Measurements from ENCODE around the gene MAMDC4. TPM values are rescaled to one million over a fixed set of nuclear protein-coding genes. Genes with fewer than 3 reads are reported as not detected.

MAMDC4 gene
- total and polyA plus RNA-seq, 2 of the 13 experiments (the other 11 are each of a cell fraction or from before 2014, with no cell fraction given): 6.0 to 6.8 TPM

DNA sequence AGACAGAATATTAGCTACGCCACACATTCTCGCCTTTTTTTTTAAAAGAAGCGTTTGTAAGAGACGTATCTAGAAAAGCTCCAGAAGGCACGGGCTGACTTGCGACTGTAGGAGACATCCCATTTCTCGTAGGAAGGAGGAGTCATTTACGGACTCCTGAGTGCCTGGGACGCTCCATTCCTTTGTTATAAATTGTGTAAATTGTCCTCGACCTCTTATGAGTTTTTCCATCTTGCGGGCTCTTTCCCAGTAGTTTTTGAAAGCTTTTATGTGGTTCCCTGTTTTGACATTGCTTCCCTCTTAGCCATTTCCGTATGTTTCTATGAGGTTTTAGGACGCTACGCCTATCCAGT, 43.4 kb upstream of the MAMDC4 start:
- peaks cover 66% of the 10 kb centered on the region for H3K4me1 ChIP-seq (ENCODE audit: insufficient read depth, low read length)
- peak overlapping the region; percentile 86 for H3K9ac ChIP-seq (ENCODE audit: insufficient read depth, low read depth, low read length)
- CTCF ChIA-PET (ENCODE audit: low intra/inter-chr PET ratio, low total read pairs): no interaction called here
- H3K4me3 ChIP-seq (replicated peaks in 1 of 3; ENCODE audit: insufficient read depth in 1 of 3, low read depth in 2 of 3, low read length in 3 of 3): peak overlapping the region; percentile 88 to 96 (median 92)
- POLR2A ChIA-PET: interaction anchor here (0.6 to 5.0 kb wide), 7 partner anchors 9 to 127 kb away, joined by 3 to 35 read pairs (median 9); partner anchors contain the start of gene TMEM141
- no peak overlapping the region for H2AFZ ChIP-seq (ENCODE audit: low read length)
- peaks cover 2 to 17% of the 10 kb centered on the region in 2 experiments; a peak in 4 of 5 replicates for H3K36me3 ChIP-seq (replicated peaks in 1 of 2; ENCODE audit: control insufficient read depth in 1 of 2, insufficient read depth in 2 of 2, low read length in 2 of 2)
- peak overlapping the region; percentile 71 for H3K27ac ChIP-seq (ENCODE audit: extremely low read length, insufficient read depth, low read length)
- no peak for FAIRE-seq
- H3K4me2 ChIP-seq (ENCODE audit: low read depth, low read length): peak overlapping the region; percentile 88
- no peaks in the 10 kb centered on the region; the same call in 1 of the 2 replicates for H4K20me1 ChIP-seq (ENCODE audit: insufficient read depth, low read length)
- no TSS peak for BruUV-seq (replicated peaks)
- H3K79me2 ChIP-seq (ENCODE audit: insufficient read depth, low read length): peaks cover 69% of the 10 kb centered on the region
- H3K9me3 ChIP-seq (ENCODE audit: low read length): no peaks in the 10 kb centered on the region
- no peaks in the 10 kb centered on the region for H3K27me3 ChIP-seq (ENCODE audit: control insufficient read depth in 1 of 2, insufficient read depth in 2 of 2, low read length in 2 of 2)
- no peak for DNase-seq (ENCODE audit: low spot score)
- no peak for TF ChIP-seq TOE1 (CRISPR knock-in tag; IDR thresholded peaks at IDR 0.05)
- TF ChIP-seq ATM (IDR thresholded peaks at IDR 0.05; ENCODE audit: borderline replicate concordance): no peak
- TF ChIP-seq, protein P1, sequence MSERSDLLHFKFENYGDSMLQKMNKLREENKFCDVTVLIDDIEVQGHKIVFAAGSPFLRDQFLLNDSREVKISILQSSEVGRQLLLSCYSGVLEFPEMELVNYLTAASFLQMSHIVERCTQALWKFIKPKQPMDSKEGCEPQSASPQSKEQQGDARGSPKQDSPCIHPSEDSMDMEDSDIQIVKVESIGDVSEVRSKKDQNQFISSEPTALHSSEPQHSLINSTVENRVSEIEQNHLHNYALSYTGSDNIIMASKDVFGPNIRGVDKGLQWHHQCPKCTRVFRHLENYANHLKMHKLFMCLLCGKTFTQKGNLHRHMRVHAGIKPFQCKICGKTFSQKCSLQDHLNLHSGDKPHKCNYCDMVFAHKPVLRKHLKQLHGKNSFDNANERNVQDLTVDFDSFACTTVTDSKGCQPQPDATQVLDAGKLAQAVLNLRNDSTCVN (CRISPR knock-in tag; IDR thresholded peaks at IDR 0.05; ENCODE audit: borderline replicate concordance): peak; percentile 73; the same call in 1 of the 2 replicates
- no peak for TF ChIP-seq HES4 (CRISPR knock-in tag; IDR thresholded peaks at IDR 0.05; ENCODE audit: borderline replicate concordance)
- 0 out of 2 replicates have a peak, but pooled peaks have one; percentile 13 for TF ChIP-seq ZNF605 (CRISPR knock-in tag; IDR thresholded peaks at IDR 0.05)
- no peak for TF ChIP-seq FOXA1 (IDR thresholded peaks at IDR 0.05)
- TF ChIP-seq FOXA1 (CRISPR knock-in tag; IDR thresholded peaks at IDR 0.05): no peak
- TF ChIP-seq MBNL3 (CRISPR knock-in tag; conservative IDR thresholded peaks at IDR 0.05): no peak
- 0 out of 2 replicates have a peak, but pooled peaks have one; percentile 13 for TF ChIP-seq KDM5A (IDR thresholded peaks at IDR 0.05; ENCODE audit: borderline replicate concordance, low read length)
- TF ChIP-seq NR2F1 (CRISPR knock-in tag; IDR thresholded peaks at IDR 0.05): no peak
- no peak for TF ChIP-seq PAWR (CRISPR knock-in tag; IDR thresholded peaks at IDR 0.05; ENCODE audit: borderline replicate concordance)
- no peak for ATAC-seq
- WGBS (ENCODE audit: low lambda C conversion rate): 2% methylated on average over 14 of the region's 14 CpGs
- intact Hi-C loops (cut with micrococcal nuclease; ENCODE audit: unreplicated experiment): no loop called here
- in situ Hi-C loops (cut with HindIII; ENCODE audit: extremely low pct_ligation_motif_present, low pct_unique_long_range_greater_than_20kb): no loop called here
